Panc1 (cell line): ENCODE measurements around the gene PTPRA. TPM values are rescaled to one million over a fixed set of nuclear protein-coding genes. Genes with fewer than 3 reads are reported as not detected.

ENCODE experiments used
- ATAC-seq: fragments of 200-7000 bp; cut with Tn5 transposase; 2 replicates; pipeline ENCODE4 v1.9.1; 2020; ENCODE audit warnings: mild to moderate bottlenecking, moderate library complexity
- BruUV-seq: library from RNA; stranded (reverse); fragments of 400-500 nt; replicated peaks from 2 replicates; lab custom pipeline; 2021; lab: Mats Ljungman, UMichigan
- CTCF ChIA-PET: fragments of 300-600 bp; sonication (Branson Sonifier 250); formaldehyde crosslinking; loops from one replicate; lab custom pipeline; 2022; ENCODE audit warnings: antibody characterized with exemption; lab: Charles Lee
- POLR2A ChIA-PET: fragments of 300-600 bp; sonication (Branson Sonifier 250); formaldehyde crosslinking; loops from one replicate; lab custom pipeline; 2022; ENCODE audit warnings: antibody characterized with exemption; lab: Charles Lee
- DNase-seq: peaks from one replicate; pipeline ENCODE4 v3.0.0-alpha.2; 2010; ENCODE audit warnings: low read depth, low spot score
- H3K27ac ChIP-seq: 2 replicates; pipeline ENCODE4 v1.5.1; 2011; ENCODE audit warnings: mild to moderate bottlenecking, low read length, inconsistent platforms
- H3K27me3 ChIP-seq: fragments of 200-500 bp; sonication (Bioruptor generic); 2 replicates; pipeline ENCODE4 v1.6.0; 2014; ENCODE audit warnings: low read length, inconsistent platforms; ENCODE audit not compliant: control insufficient read depth, insufficient read depth
- H3K36me3 ChIP-seq: fragments of 200-500 bp; sonication (Bioruptor generic); 2 replicates; pipeline ENCODE4 v1.5.1; 2014; ENCODE audit warnings: inconsistent platforms, mild to moderate bottlenecking, low read length, moderate library complexity; ENCODE audit not compliant: control insufficient read depth, insufficient read depth
- H3K4me1 ChIP-seq: 2 replicates; pipeline ENCODE4 v1.5.1; 2011; ENCODE audit warnings: inconsistent platforms, mild to moderate bottlenecking, low read length, moderate library complexity; ENCODE audit not compliant: control insufficient read depth, insufficient read depth
- H3K4me3 ChIP-seq, 2 experiments: 2 replicates each; pipeline ENCODE4 v1.5.1; 2011 to 2012; ENCODE audit warnings: low read depth in 2 of 2, low read length in 2 of 2, mild to moderate bottlenecking in 2 of 2, inconsistent platforms in 1 of 2, moderate library complexity in 1 of 2
- H3K9me3 ChIP-seq: fragments of 200-500 bp; sonication (Bioruptor generic); 2 replicates; pipeline ENCODE4 v1.5.1; 2014; ENCODE audit warnings: low read depth, mild to moderate bottlenecking, inconsistent platforms, low read length, moderate library complexity; ENCODE audit not compliant: control insufficient read depth, insufficient read depth
- CTCF ChIP-seq: fragments of 450-650 bp; IDR thresholded peaks from 2 replicates; pipeline ENCODE4 v1.5.1; 2017; ENCODE audit warnings: mild to moderate bottlenecking
- POLR2AphosphoS5 ChIP-seq: IDR thresholded peaks from 2 replicates; pipeline ENCODE4 v1.6.1; 2012; ENCODE audit warnings: mild to moderate bottlenecking, low read depth, low read length, moderate library complexity
- REST ChIP-seq, 2 experiments: IDR thresholded peaks; 2 replicates each; pipeline ENCODE4 v1.6.1; 2011 to 2012; ENCODE audit warnings: low read depth in 2 of 2, control low read depth in 1 of 2, low read length in 1 of 2, mild to moderate bottlenecking in 1 of 2, moderate library complexity in 1 of 2; ENCODE audit not compliant: insufficient read depth in 1 of 2
- SIN3A ChIP-seq: IDR thresholded peaks from 2 replicates; pipeline ENCODE4 v1.6.1; 2012; ENCODE audit warnings: low read depth, mild to moderate bottlenecking, low read length, moderate library complexity, borderline replicate concordance; ENCODE audit not compliant: insufficient read depth
- TCF7L2 ChIP-seq: IDR thresholded peaks from 2 replicates; pipeline ENCODE4 v1.6.1; 2011; ENCODE audit warnings: mild to moderate bottlenecking, low read depth, low read length, inconsistent platforms
- in situ Hi-C: cut with HindIII; loops from 2 replicates; pipeline ENCODE4 v1.10.0; 2016; ENCODE audit warnings: low sequenced_read_pairs, low pct_unique_long_range_greater_than_20kb
- intact Hi-C: fragments of 100-400 bp; cut with micrococcal nuclease; formaldehyde crosslinking; loops from one replicate; pipeline ENCODE4 v1.10.0; 2022; ENCODE audit not compliant: unreplicated experiment
- total RNA-seq: library from RNA; stranded (reverse); gene quantifications from one replicate; pipeline ENCODE4 v1.2.1, GENCODE V29; 2021; ENCODE audit not compliant: unreplicated experiment

Gene PTPRA
- total RNA-seq, 1 experiment from 2014 or later = 56.6 TPM

- ChIA-PET POLR2A (no interaction called here), CTCF (interaction anchor here (0.7 kb wide), 1 partner anchor 232 kb away, joined by 7 read pairs; no protein-coding TSS in a partner anchor)
- no peak overlapping the region for H3K4me3 ChIP-seq
- in situ Hi-C loops = no loop called here
- no peak for TF ChIP-seq CTCF
- TF ChIP-seq POLR2AphosphoS5 = no peak
- TF ChIP-seq SIN3A = no peak
- no peak for TF ChIP-seq REST (IDR thresholded peaks at IDR 0.05; ENCODE audit: insufficient read depth in 1 of 2, low read depth in 2 of 2, low read length in 1 of 2)
- TF ChIP-seq TCF7L2 = no peak
- DNase-seq (no peak), ATAC-seq (no peak)
- peaks cover 16% of the 10 kb centered on the region for H3K4me1 ChIP-seq
- no peak overlapping the region for H3K27ac ChIP-seq
- no peaks in the 10 kb centered on the region for H3K27me3 ChIP-seq
- no peaks in the 10 kb centered on the region for H3K36me3 ChIP-seq
- H3K9me3 ChIP-seq = no peaks in the 10 kb centered on the region
- intact Hi-C loops = no loop called here
- BruUV-seq = no TSS peak
Measured at GRCh38 chr20:3084986-3085360, 211.7 kb downstream of the PTPRA start.

GRCh38 chr20:3085571-3086072, 212.3 kb downstream of the PTPRA start:
- BruUV-seq = no TSS peak
- H3K27ac ChIP-seq = no peak overlapping the region
- DNase-seq = no peak
- in situ Hi-C loops (no loop called here), intact Hi-C loops (no loop called here)
- H3K9me3 ChIP-seq = no peaks in the 10 kb centered on the region
- H3K4me3 ChIP-seq = no peak overlapping the region
- ChIA-PET POLR2A (interaction anchor here (0.7 kb wide), 1 partner anchor 166 kb away, joined by 6 read pairs; no protein-coding TSS in a partner anchor), CTCF (interaction anchor here (0.7 kb wide), 1 partner anchor 231 kb away, joined by 7 read pairs; no protein-coding TSS in a partner anchor)
- H3K27me3 ChIP-seq = no peaks in the 10 kb centered on the region
- peaks cover 13% of the 10 kb centered on the region for H3K4me1 ChIP-seq
- H3K36me3 ChIP-seq = no peaks in the 10 kb centered on the region
- no peak for ATAC-seq
- TF ChIP-seq SIN3A = no peak
- TF ChIP-seq REST (IDR thresholded peaks at IDR 0.05; ENCODE audit: insufficient read depth in 1 of 2, low read depth in 2 of 2, low read length in 1 of 2) = no peak
- no peak for TF ChIP-seq CTCF
- TF ChIP-seq POLR2AphosphoS5 = no peak
- TF ChIP-seq TCF7L2 = no peak
